Kidney (tissue), 14 donors: ENCODE data around the gene GLCE. TPM values are rescaled to one million over a fixed set of nuclear protein-coding genes. Genes with fewer than 3 reads are reported as not detected.

ENCODE experiments used
- DNase-seq, 5 donors: peaks; one replicate each; pipeline ENCODE4 v3.0.0-alpha.2; 2013 to 2020
- FAIRE-seq: peaks from 2 replicates; lab custom pipeline; 2012; peaks lifted over from hg19 to GRCh38; lab: Jason Lieb, UNC
- H3K27ac ChIP-seq, 2 donors: one replicate each; pipeline ENCODE4 v1.7.0; 2013; ENCODE audit warnings: low read depth in 2 of 2, low read length in 2 of 2, inconsistent platforms in 1 of 2
- H3K27me3 ChIP-seq: one replicate; pipeline ENCODE4 v1.7.1; 2013; ENCODE audit warnings: low read length, inconsistent platforms; ENCODE audit not compliant: control insufficient read depth, insufficient read depth
- H3K36me3 ChIP-seq, 3 donors: one replicate each; pipeline versions ENCODE4 v1.7.0 to v1.7.1; 2013; ENCODE audit warnings: low read length in 3 of 3, control low read depth in 1 of 3, inconsistent platforms in 1 of 3; ENCODE audit not compliant: insufficient read depth in 3 of 3, control insufficient read depth in 2 of 3
- H3K4me1 ChIP-seq, 3 donors: one replicate each; pipeline versions ENCODE4 v1.7.0 to v1.7.1; 2013; ENCODE audit warnings: low read length in 3 of 3, inconsistent platforms in 1 of 3, low read depth in 1 of 3; ENCODE audit not compliant: control insufficient read depth in 2 of 3, insufficient read depth in 2 of 3
- H3K4me3 ChIP-seq, 3 donors: one replicate each; pipeline versions ENCODE4 v1.7.0 to v1.8.1; 2013; ENCODE audit warnings: low read length in 3 of 3, control low read depth in 1 of 3, inconsistent platforms in 1 of 3
- H3K9ac ChIP-seq, 3 donors: one replicate each; pipeline versions ENCODE4 v1.7.0 to v1.7.1; 2013; ENCODE audit warnings: low read length in 3 of 3, control low read depth in 1 of 3, inconsistent platforms in 1 of 3
- H3K9me3 ChIP-seq, 3 donors: one replicate each; pipeline versions ENCODE4 v1.7.0 to v1.7.1; 2013; ENCODE audit warnings: low read length in 3 of 3, control low read depth in 1 of 3, inconsistent platforms in 1 of 3; ENCODE audit not compliant: control insufficient read depth in 2 of 3, insufficient read depth in 1 of 3
- intact Hi-C: fragments of 100-400 bp; cut with DNase I; formaldehyde crosslinking; loops from one replicate; pipeline ENCODE4 v1.11.1; 2022
- polyA plus RNA-seq: library from polyadenylated mRNA; stranded (reverse); fragments of 350-450 nt; fragmentation: Illumina TruSeq; extraction: RNeasy Lipid Tissue Mini Kit (QIAGEN cat#74804); gene quantifications from one replicate; pipeline ENCODE4 v1.2.3, GENCODE V29; 2014; ENCODE audit warnings: low read depth, low replicate concordance; ENCODE audit not compliant: insufficient read depth
- total RNA-seq: library from RNA; stranded (reverse); fragmentation: NEBNext Ultra II Directional; extraction: Animal tissue kit (Norgen Biotek cat#: 25700); gene quantifications from one replicate; pipeline ENCODE4 v1.2.1, GENCODE V29; 2021
- TF ChIP-seq, protein P1 (sequence below): IDR thresholded peaks from 3 replicates; pipeline ENCODE4 v1.5.1; 2012; ENCODE audit warnings: mild to moderate bottlenecking, moderate library complexity, borderline replicate concordance; ENCODE audit not compliant: insufficient read depth; ENCODE audit errors: extremely low read depth
- donor health status: control.
- donor health status: control.
- donor health status: control.
- donor health status: control.
- donor health status: control.
- donor health status: DM: yes; HTN: yes; CAD: no.
- donor health status: Normal renal cell carcinoma (clear cell type).

Gene GLCE
- total and polyA plus RNA-seq, 2 donors from 2014 or later, result 14.9 to 18.0 TPM

- Histone ChIP-seq H3K9ac (no peak overlapping the region), H3K9me3 (no peaks in the 10 kb centered on the region), H3K36me3 (no peaks in the 10 kb centered on the region), H3K4me1 (peaks cover 0 to 6% (median 0%) of the 10 kb centered on the region in 3 donors), H3K27ac (no peak overlapping the region), H3K4me3 (no peak overlapping the region), H3K27me3 (no peaks in the 10 kb centered on the region)
- TF ChIP-seq, protein P1, sequence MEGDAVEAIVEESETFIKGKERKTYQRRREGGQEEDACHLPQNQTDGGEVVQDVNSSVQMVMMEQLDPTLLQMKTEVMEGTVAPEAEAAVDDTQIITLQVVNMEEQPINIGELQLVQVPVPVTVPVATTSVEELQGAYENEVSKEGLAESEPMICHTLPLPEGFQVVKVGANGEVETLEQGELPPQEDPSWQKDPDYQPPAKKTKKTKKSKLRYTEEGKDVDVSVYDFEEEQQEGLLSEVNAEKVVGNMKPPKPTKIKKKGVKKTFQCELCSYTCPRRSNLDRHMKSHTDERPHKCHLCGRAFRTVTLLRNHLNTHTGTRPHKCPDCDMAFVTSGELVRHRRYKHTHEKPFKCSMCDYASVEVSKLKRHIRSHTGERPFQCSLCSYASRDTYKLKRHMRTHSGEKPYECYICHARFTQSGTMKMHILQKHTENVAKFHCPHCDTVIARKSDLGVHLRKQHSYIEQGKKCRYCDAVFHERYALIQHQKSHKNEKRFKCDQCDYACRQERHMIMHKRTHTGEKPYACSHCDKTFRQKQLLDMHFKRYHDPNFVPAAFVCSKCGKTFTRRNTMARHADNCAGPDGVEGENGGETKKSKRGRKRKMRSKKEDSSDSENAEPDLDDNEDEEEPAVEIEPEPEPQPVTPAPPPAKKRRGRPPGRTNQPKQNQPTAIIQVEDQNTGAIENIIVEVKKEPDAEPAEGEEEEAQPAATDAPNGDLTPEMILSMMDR, result no peak
- intact Hi-C loops, result no loop called here
- DNase-seq, result no peak
- no peak for FAIRE-seq
Measured at GRCh38 chr15:69158201-69158842, 2.1 kb upstream of the GLCE start.

- no peaks in the 10 kb centered on the region for H3K27me3 ChIP-seq
- TF ChIP-seq, protein P1, result no peak
- H3K9ac ChIP-seq, result no peak overlapping the region
- H3K27ac ChIP-seq, result no peak overlapping the region
- H3K4me1 ChIP-seq, result peaks cover 0 to 6% (median 0%) of the 10 kb centered on the region in 3 donors
- H3K4me3 ChIP-seq, result no peak overlapping the region
- intact Hi-C loops, result no loop called here
- H3K36me3 ChIP-seq, result no peaks in the 10 kb centered on the region
- H3K9me3 ChIP-seq, result no peaks in the 10 kb centered on the region
- DNase-seq (no peak), FAIRE-seq (no peak)
Measured at GRCh38 chr15:69158843-69159240, 1.6 kb upstream of the GLCE start.

GRCh38 chr15:69159805-69160140 is 662 bp upstream of the GLCE start:
- peak overlapping the region; percentile 61 to 95 (median 92) for H3K4me3 ChIP-seq
- H3K4me1 ChIP-seq, result peaks cover 0 to 6% (median 0%) of the 10 kb centered on the region in 3 donors
- DNase-seq, result no peak
- H3K36me3 ChIP-seq, result no peaks in the 10 kb centered on the region
- no peak for FAIRE-seq
- H3K27ac ChIP-seq, result peak overlapping the region; percentile 37 to 56
- H3K27me3 ChIP-seq, result no peaks in the 10 kb centered on the region
- TF ChIP-seq, protein P1, result no peak
- intact Hi-C loops, result no loop called here
- peak overlapping the region in 2 of 3 donors; percentile 85 to 90 for H3K9ac ChIP-seq
- no peaks in the 10 kb centered on the region for H3K9me3 ChIP-seq
